GM21447 (cell line): ENCODE measurements around the gene CAMSAP1.

ENCODE experiments used
- ATAC-seq: cut with Tn5 transposase; IDR thresholded peaks from one replicate; pipeline ENCODE4 v1.9.1; 2021; ENCODE audit not compliant: unreplicated experiment

Gene CAMSAP1

GRCh38 chr9:135763716-135764446, 143.5 kb downstream of the CAMSAP1 start:
- ATAC-seq: no peak

GRCh38 chr9:135762921-135763320, 144.4 kb downstream of the CAMSAP1 start:
- no peak for ATAC-seq

- no peak for ATAC-seq
Measured at GRCh38 chr9:135761845-135762168, 145.5 kb downstream of the CAMSAP1 start.

GRCh38 chr9:135761150-135761844, 146.0 kb downstream of the CAMSAP1 start:
- ATAC-seq: no peak

GRCh38 chr9:135760465-135760864, 146.9 kb downstream of the CAMSAP1 start:
- ATAC-seq: no peak

GRCh38 chr9:135759676-135760300, 147.6 kb downstream of the CAMSAP1 start:
- no peak for ATAC-seq

GRCh38 chr9:135758870-135759269, 148.5 kb downstream of the CAMSAP1 start:
- ATAC-seq: no peak
